ENCODE results near the gene DRAM1.

GRCh38 chr12:101968770-101969169 is 91.4 kb downstream of the DRAM1 start:
- TF ChIP-seq SREBF1 (IDR thresholded peaks at IDR 0.05; ENCODE audit: borderline replicate concordance, low read depth, low read length) (no peak), ZNF217 (CRISPR knock-in tag; IDR thresholded peaks at IDR 0.05) (no peak), ZKSCAN8 (CRISPR knock-in tag; IDR thresholded peaks at IDR 0.05) (no peak), PRDM10 (IDR thresholded peaks at IDR 0.05; ENCODE audit: partially characterized antibody) (no peak), ZNF354B (CRISPR knock-in tag; IDR thresholded peaks at IDR 0.05) (no peak), POLR2AphosphoS5 (IDR thresholded peaks at IDR 0.05; ENCODE audit: control insufficient read depth, insufficient read depth, low read depth, low read length) (no peak), ATF2 (CRISPR knock-in tag; IDR thresholded peaks at IDR 0.05) (no peak), SMARCA4 (IDR thresholded peaks at IDR 0.05) (no peak), TAF1 (IDR thresholded peaks at IDR 0.05; ENCODE audit: control insufficient read depth, extremely low read depth, insufficient read depth, low read length, severe bottlenecking) (no peak), CTCF (IDR thresholded peaks at IDR 0.05 in 2 of 3, conservative IDR thresholded peaks at IDR 0.05 in 1 of 3; ENCODE audit: insufficient read depth in 2 of 3, low read depth in 1 of 3, low read length in 3 of 3) (no peak), E2F6 (IDR thresholded peaks at IDR 0.05; ENCODE audit: borderline replicate concordance in 1 of 2, extremely low read depth in 1 of 2, insufficient read depth in 1 of 2, insufficient read length in 1 of 2, low read depth in 1 of 2, low read length in 1 of 2, poor library complexity in 1 of 2, severe bottlenecking in 1 of 2) (no peak), ZNF23 (CRISPR knock-in tag; IDR thresholded peaks at IDR 0.05) (no peak)

Data from K562 (cell line).